Mucosa of descending colon (tissue), 3 donors: ENCODE results near the gene GRM8. TPM values are rescaled to one million over a fixed set of nuclear protein-coding genes. Genes with fewer than 3 reads are reported as not detected.

Experiments used
- ATAC-seq: fragments of 200-7000 bp; cut with Tn5 transposase; one replicate; pipeline ENCODE4 v1.9.1; 2020; ENCODE audit warnings: mild to moderate bottlenecking, moderate library complexity
- DNase-seq, 3 donors: peaks; one replicate each; pipeline ENCODE4 v3.0.0-alpha.2; 2020
- H3K36me3 ChIP-seq: fragments of 200-600 bp; one replicate; pipeline ENCODE4 v1.8.0; 2021; ENCODE audit warnings: low read depth, mild to moderate bottlenecking
- H3K4me1 ChIP-seq: fragments of 200-600 bp; one replicate; pipeline ENCODE4 v1.8.0; 2021; ENCODE audit warnings: low read depth, mild to moderate bottlenecking
- H3K4me3 ChIP-seq: fragments of 200-600 bp; one replicate; pipeline ENCODE4 v1.8.0; 2021; ENCODE audit warnings: mild to moderate bottlenecking
- H3K9me3 ChIP-seq: fragments of 200-600 bp; one replicate; pipeline ENCODE4 v1.8.0; 2021; ENCODE audit warnings: mild to moderate bottlenecking
- CTCF ChIP-seq: fragments of 200-600 bp; IDR thresholded peaks from one replicate; pipeline ENCODE4 v1.8.0; 2022; ENCODE audit warnings: antibody characterized with exemption, mild to moderate bottlenecking
- intact Hi-C, 2 donors: fragments of 100-400 bp; cut with DNase I in 1 of 2; cut with micrococcal nuclease in 1 of 2; formaldehyde crosslinking; loops; one replicate each; pipeline versions ENCODE4 v1.11.0 to v1.11.1; 2022; cut with DNase I, micrococcal nuclease
- total RNA-seq, 3 donors: library from RNA; stranded (reverse); fragmentation: NEBNext Ultra II Directional in 2 of 3; extraction: Animal tissue kit (Norgen Biotek cat#: 25700) in 2 of 3; gene quantifications; one replicate each; pipeline versions ENCODE4 v1.2.1 to v1.2.4, GENCODE V29; 2021 to 2023
- donor health status: DM: no; HTN: no; CAD: no; lungs with moderate emphysema.
- donor health status: DM: no; HTN: no; CAD: no.
- donor health status: DM: no; HTN: yes; CAD: no.

GRM8 gene
- total RNA-seq, 3 donors from 2014 or later = 0.41 to 9.2 (median 4.4) TPM

GRCh38 chr7:127189074-127189473 is 63.7 kb downstream of the GRM8 start:
- no peaks in the 10 kb centered on the region for H3K4me1 ChIP-seq
- H3K4me3 ChIP-seq = no peak overlapping the region
- DNase-seq = no peak
- intact Hi-C loops = no loop called here
- no peak for TF ChIP-seq CTCF
- no peaks in the 10 kb centered on the region for H3K36me3 ChIP-seq
- no peak for ATAC-seq
- no peaks in the 10 kb centered on the region for H3K9me3 ChIP-seq

GRCh38 chr7:127187740-127188139 is 65.0 kb downstream of the GRM8 start:
- intact Hi-C loops = no loop called here

GRCh38 chr7:127186686-127187085 is 66.1 kb downstream of the GRM8 start:
- ATAC-seq = no peak
- H3K36me3 ChIP-seq = no peaks in the 10 kb centered on the region
- no peaks in the 10 kb centered on the region for H3K4me1 ChIP-seq
- no peak for TF ChIP-seq CTCF
- H3K9me3 ChIP-seq = no peaks in the 10 kb centered on the region
- intact Hi-C loops = no loop called here
- H3K4me3 ChIP-seq = no peak overlapping the region
- no peak for DNase-seq

More at GRCh38 chr7:127187740-127188139, 65.0 kb downstream of the GRM8 start:
- ATAC-seq = no peak
- Histone ChIP-seq H3K9me3 (no peaks in the 10 kb centered on the region), H3K4me1 (no peaks in the 10 kb centered on the region), H3K36me3 (no peaks in the 10 kb centered on the region), H3K4me3 (no peak overlapping the region)
- no peak for TF ChIP-seq CTCF
- no peak for DNase-seq

- intact Hi-C loops = no loop called here
- no peaks in the 10 kb centered on the region for H3K36me3 ChIP-seq
- no peak for ATAC-seq
- H3K4me1 ChIP-seq = no peaks in the 10 kb centered on the region
- TF ChIP-seq CTCF = no peak
- H3K9me3 ChIP-seq = no peaks in the 10 kb centered on the region
- H3K4me3 ChIP-seq = no peak overlapping the region
- no peak for DNase-seq
Observed at GRCh38 chr7:127177156-127177555, 75.6 kb downstream of the GRM8 start.

- no peak overlapping the region for H3K4me3 ChIP-seq
- no peaks in the 10 kb centered on the region for H3K4me1 ChIP-seq
- no peak for TF ChIP-seq CTCF
- no peaks in the 10 kb centered on the region for H3K36me3 ChIP-seq
- ATAC-seq (no peak), DNase-seq (no peak)
- no peaks in the 10 kb centered on the region for H3K9me3 ChIP-seq
- intact Hi-C loops = no loop called here
Observed at GRCh38 chr7:127162366-127162765, 90.4 kb downstream of the GRM8 start.

- intact Hi-C loops = no loop called here
- H3K4me3 ChIP-seq = no peak overlapping the region
- H3K4me1 ChIP-seq = no peaks in the 10 kb centered on the region
- H3K9me3 ChIP-seq = no peaks in the 10 kb centered on the region
- TF ChIP-seq CTCF = no peak
- no peaks in the 10 kb centered on the region for H3K36me3 ChIP-seq
- DNase-seq (no peak), ATAC-seq (no peak)
Observed at GRCh38 chr7:127158659-127159058, 94.1 kb downstream of the GRM8 start.
